ENCODE data around the gene ZDHHC22. TPM values are rescaled to one million over a fixed set of nuclear protein-coding genes. Genes with fewer than 3 reads are reported as not detected.
A peak's percentile ranks its signal among the peaks of the same experiment; 100 is the strongest.

The ZDHHC22 gene
- total and polyA plus RNA-seq, 10 donors: 0.02 TPM; not detected in 9

DNA sequence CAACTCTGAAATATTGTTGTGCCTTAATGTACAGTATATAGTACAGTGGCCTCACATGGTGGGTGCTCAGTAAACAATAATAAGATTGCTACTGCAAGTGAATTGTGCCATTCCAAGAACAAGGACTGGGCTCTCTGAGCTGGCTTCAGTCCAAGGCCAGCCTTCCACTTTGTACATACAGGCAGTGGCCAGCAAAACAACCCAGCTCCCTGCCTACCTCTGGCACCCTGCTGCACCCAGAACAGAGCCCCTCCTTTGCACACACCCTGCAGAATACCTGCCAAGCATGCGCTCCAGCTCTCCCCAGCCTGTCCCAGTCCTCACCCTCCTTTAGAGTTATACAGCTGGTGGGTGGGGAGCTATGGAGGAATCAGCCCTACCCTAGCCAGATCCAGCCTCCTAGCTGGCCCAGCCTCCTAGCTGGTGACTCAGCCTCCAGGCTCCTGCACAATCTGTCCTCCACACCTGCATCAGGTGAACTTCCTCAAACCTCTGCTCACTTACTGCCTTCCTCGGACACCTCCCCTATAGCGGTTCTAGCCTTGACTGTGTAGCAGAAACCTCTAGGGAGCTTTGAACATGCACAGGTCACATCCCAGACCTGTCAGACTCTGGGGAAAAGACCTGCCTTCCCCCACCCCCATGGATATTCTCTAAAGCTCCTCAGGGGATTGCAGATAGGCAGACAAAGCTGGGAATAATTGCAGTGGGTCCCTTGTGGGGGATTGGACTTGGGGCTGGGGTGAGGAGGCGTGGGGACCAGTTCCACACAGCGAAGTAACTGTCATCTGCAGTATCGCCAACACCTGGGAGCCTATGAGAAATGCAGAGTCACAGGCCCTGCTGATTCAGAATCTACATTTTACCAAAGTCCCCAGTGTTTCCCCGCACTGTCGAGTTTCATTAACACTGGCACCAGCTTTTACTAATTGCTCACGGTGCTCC lies 17.9 kb downstream of the ZDHHC22 start:
- DNase-seq: peak; percentile 73
- Histone ChIP-seq H3K27me3 (replicated peaks in 1 of 7) (peaks cover 0 to 33% (median 6%) of the 10 kb centered on the region in 7 donors), H3K4me1 (peaks cover 44 to 71% (median 60%) of the 10 kb centered on the region in 6 donors), H3K36me3 (peaks cover 0 to under 1% (median 0%) of the 10 kb centered on the region in 6 donors), H3K9me3 (no peaks in the 10 kb centered on the region), H3K4me3 (peak overlapping the region in 4 of 8 donors; percentile 49 to 68 (median 56)), H3K27ac (peak overlapping the region; percentile 12 to 92 (median 70))
- TF ChIP-seq, protein P1, sequence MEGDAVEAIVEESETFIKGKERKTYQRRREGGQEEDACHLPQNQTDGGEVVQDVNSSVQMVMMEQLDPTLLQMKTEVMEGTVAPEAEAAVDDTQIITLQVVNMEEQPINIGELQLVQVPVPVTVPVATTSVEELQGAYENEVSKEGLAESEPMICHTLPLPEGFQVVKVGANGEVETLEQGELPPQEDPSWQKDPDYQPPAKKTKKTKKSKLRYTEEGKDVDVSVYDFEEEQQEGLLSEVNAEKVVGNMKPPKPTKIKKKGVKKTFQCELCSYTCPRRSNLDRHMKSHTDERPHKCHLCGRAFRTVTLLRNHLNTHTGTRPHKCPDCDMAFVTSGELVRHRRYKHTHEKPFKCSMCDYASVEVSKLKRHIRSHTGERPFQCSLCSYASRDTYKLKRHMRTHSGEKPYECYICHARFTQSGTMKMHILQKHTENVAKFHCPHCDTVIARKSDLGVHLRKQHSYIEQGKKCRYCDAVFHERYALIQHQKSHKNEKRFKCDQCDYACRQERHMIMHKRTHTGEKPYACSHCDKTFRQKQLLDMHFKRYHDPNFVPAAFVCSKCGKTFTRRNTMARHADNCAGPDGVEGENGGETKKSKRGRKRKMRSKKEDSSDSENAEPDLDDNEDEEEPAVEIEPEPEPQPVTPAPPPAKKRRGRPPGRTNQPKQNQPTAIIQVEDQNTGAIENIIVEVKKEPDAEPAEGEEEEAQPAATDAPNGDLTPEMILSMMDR (IDR thresholded peaks at IDR 0.05 in 8 of 11, conservative IDR thresholded peaks at IDR 0.05 in 3 of 11): no peak
- TF ChIP-seq POLR2A (IDR thresholded peaks at IDR 0.05) (no peak), POLR2AphosphoS5 (IDR thresholded peaks at IDR 0.05) (peak in 1 of 3 donors; percentile 38)
- intact Hi-C loops (cut with DNase I; ENCODE audit: low total_unique reads): no loop called here
- 66 to 80% (median 74%) methylated on average over 9 of the region's 9 CpGs for WGBS, 5 donors

DNA sequence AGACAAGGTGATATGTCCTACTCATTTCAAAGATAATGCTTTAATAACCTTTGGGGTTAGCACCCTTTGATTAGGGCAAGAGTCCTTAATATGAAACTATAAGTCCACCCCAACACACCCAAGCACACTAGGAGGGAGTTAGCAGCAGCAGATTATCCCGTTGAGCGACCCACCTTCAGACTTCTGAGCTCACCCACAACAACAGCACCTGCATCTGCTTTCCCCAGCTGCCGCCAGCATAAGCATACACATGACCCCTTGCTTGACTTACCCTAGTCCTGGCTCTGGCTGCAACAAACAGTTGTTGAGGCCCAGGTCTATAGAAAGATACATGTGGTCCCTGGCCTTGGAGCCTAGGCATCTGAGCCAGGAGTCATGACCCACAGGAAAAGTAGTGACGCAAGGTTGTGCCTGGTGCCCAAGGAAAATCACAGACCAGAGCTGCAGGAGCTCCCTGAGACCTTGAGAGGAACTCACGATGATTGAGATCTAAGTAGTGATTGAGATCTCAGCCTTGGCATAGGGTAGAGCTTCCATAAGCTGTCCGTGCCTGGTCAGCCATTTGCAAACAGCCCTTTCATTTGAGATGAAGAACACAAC lies 19.0 kb downstream of the ZDHHC22 start:
- TF ChIP-seq POLR2A (IDR thresholded peaks at IDR 0.05): no peak
- TF ChIP-seq POLR2AphosphoS5 (IDR thresholded peaks at IDR 0.05): no peak
- TF ChIP-seq, protein P1 (IDR thresholded peaks at IDR 0.05 in 8 of 11, conservative IDR thresholded peaks at IDR 0.05 in 3 of 11): no peak
- Histone ChIP-seq H3K4me3 (no peak overlapping the region), H3K27me3 (replicated peaks in 1 of 7) (peaks cover 0 to 30% (median 6%) of the 10 kb centered on the region in 7 donors), H3K36me3 (peaks cover 0 to 11% (median 0%) of the 10 kb centered on the region in 6 donors), H3K4me1 (peaks cover 44 to 78% (median 61%) of the 10 kb centered on the region in 6 donors), H3K9me3 (no peaks in the 10 kb centered on the region), H3K27ac (peak overlapping the region in 7 of 8 donors; percentile 12 to 92 (median 83))
- intact Hi-C loops (cut with DNase I; ENCODE audit: low total_unique reads): no loop called here
- DNase-seq: no peak
- 56 to 75% (median 67%) methylated on average over 6 of the region's 6 CpGs for WGBS, 5 donors

DNA sequence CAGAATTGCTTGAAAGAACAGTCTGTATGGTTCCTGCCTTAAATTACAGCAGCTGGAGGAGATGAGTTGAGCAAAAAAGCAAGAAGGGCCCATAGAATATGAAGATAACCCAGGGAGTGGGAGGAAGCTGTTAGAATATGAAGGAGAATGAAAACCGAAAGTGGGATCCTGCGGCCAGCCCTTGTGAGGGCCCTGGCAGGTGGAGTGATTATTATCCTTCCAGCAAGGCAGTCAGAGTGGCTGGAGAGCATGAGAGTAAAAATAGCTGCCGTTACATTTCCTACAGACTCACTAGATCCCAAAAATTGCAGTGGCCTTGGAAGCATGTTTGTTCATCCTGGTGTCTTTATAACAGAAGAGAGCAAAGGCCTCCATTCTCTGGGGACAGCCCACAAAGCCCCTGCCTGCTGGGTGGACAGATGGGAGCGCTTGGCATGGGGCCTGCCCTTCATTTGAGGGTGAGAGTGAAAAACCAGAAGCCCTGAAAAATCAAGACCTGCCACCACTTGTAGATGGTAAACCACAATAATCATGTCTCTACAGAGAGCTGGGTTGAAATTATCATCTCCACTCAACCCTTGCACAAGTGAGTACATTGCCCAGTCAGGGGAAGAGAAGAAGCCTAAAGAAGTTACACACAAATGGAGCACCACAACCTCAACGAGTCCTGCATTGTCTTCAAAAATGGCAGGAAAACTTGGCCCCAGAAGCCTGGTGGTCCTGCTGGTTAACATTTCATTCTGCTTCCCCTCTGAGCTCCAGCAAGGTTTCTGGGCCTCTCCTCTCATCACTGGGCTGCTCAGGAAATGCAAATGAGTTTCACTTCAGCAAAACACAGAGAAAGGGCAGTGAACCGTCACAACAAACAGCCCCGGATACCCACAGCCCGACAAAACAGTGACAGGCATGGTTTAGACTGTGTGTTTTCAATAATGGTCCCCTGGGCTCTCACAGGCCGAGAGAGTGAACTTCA lies 20.5 kb downstream of the ZDHHC22 start:
- peak overlapping the region in 1 of 8 donors; percentile 21 for H3K4me3 ChIP-seq
- peaks cover 0 to 21% (median 6%) of the 10 kb centered on the region in 7 donors for H3K27me3 ChIP-seq (replicated peaks in 1 of 7)
- WGBS, 5 donors: 25 to 56% (median 46%) methylated on average over 7 to 9 of the region's 9 CpGs
- intact Hi-C loops (cut with DNase I; ENCODE audit: low total_unique reads): no loop called here
- no peaks in the 10 kb centered on the region for H3K9me3 ChIP-seq
- peak in 1 of 3 donors; percentile 60 for TF ChIP-seq POLR2AphosphoS5 (IDR thresholded peaks at IDR 0.05)
- no peak for TF ChIP-seq POLR2A (IDR thresholded peaks at IDR 0.05)
- TF ChIP-seq, protein P1 (IDR thresholded peaks at IDR 0.05 in 8 of 11, conservative IDR thresholded peaks at IDR 0.05 in 3 of 11): no peak
- peaks cover 44 to 78% (median 61%) of the 10 kb centered on the region in 6 donors for H3K4me1 ChIP-seq
- peak; percentile 79 for DNase-seq
- H3K36me3 ChIP-seq: peaks cover 0 to 27% (median 0%) of the 10 kb centered on the region in 6 donors
- peak overlapping the region; percentile 65 to 92 (median 82) for H3K27ac ChIP-seq
